ENCODE data around the gene ITPRIP. TPM values are rescaled to one million over a fixed set of nuclear protein-coding genes. Genes with fewer than 3 reads are reported as not detected.

The ITPRIP gene
- total RNA-seq, 1 donor from 2014 or later = 19.8 TPM

DNA sequence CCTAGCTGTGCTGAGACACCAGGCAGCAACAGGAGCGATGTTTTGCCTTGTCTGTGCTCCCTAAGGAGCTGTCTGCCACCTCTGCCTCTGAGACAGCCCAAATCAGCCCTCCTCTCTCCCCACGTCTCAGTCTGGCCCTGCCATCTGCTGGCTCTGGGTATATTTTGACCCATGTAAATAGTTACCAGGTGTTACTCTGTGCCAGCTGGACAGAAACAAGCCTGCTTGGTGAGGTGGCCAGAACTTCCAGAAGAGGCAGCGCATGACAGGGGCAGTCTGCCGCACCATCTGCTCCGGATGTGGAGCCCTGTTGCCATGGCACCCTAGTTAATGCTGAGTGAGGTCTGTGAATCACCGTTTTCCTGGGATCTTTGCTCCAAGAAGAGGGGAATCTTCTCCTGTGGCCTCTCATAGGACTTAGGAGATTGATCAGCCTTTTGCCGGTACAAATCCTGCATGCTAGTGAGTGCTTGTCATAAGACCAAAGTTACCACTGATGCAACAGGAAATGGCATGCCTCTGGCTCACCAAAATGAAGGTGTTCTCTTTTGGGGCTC lies 37.5 kb downstream of the ITPRIP start:
- DNase-seq = peak; percentile 86
- peaks cover 13% of the 10 kb centered on the region for H3K9me3 Mint-ChIP-seq (ENCODE audit: unreplicated experiment)
- peaks cover 45% of the 10 kb centered on the region for H3K4me1 Mint-ChIP-seq (ENCODE audit: low read depth, unreplicated experiment)
- TF ChIP-seq, protein P1, sequence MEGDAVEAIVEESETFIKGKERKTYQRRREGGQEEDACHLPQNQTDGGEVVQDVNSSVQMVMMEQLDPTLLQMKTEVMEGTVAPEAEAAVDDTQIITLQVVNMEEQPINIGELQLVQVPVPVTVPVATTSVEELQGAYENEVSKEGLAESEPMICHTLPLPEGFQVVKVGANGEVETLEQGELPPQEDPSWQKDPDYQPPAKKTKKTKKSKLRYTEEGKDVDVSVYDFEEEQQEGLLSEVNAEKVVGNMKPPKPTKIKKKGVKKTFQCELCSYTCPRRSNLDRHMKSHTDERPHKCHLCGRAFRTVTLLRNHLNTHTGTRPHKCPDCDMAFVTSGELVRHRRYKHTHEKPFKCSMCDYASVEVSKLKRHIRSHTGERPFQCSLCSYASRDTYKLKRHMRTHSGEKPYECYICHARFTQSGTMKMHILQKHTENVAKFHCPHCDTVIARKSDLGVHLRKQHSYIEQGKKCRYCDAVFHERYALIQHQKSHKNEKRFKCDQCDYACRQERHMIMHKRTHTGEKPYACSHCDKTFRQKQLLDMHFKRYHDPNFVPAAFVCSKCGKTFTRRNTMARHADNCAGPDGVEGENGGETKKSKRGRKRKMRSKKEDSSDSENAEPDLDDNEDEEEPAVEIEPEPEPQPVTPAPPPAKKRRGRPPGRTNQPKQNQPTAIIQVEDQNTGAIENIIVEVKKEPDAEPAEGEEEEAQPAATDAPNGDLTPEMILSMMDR (IDR thresholded peaks at IDR 0.05; ENCODE audit: partially characterized antibody, unreplicated experiment) = no peak
- H3K36me3 Mint-ChIP-seq (ENCODE audit: unreplicated experiment) = peaks cover 20% of the 10 kb centered on the region
- H3K4me3 Mint-ChIP-seq (ENCODE audit: unreplicated experiment) = peak overlapping the region; percentile 79
- H3K27ac Mint-ChIP-seq (ENCODE audit: unreplicated experiment) = peak overlapping the region; percentile 99
- peaks cover 6% of the 10 kb centered on the region for H3K27me3 Mint-ChIP-seq (ENCODE audit: unreplicated experiment)

DNA sequence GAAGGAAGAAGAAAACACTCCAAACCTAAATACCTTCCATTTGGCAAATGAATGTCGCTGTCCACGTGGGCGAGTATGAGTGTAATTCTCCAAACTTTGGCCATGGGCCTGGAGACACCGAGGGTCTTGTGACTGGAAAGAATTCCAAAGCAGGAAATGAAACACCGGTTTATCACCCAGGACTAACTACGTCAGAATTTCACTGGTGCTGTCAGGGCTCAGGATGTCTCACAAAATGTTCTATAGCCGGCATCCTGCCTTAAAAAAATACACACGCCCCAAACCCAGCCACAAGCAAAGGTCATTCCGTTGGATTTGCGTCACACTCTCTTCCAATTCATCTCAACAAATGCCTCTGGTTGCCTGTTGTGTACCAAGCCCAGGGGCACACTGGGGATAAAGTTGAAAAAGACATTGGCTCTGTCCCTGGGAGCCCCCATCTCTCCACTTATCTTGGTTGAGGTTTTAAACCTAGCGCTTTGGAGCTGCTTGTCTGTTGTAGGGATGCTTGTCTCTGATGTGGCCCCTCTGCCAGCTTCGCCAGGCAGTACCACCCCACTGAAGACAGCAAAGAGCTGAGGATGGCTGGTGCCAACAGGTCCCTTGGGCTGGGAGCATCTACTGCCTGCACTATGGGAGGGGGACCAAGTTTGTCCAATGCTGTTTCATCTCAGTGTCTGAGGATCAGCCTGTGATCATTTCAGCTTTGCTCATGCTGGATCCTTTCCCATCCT lies 38.1 kb downstream of the ITPRIP start:
- TF ChIP-seq, protein P1 (IDR thresholded peaks at IDR 0.05; ENCODE audit: partially characterized antibody, unreplicated experiment) = no peak
- peaks cover 20% of the 10 kb centered on the region for H3K36me3 Mint-ChIP-seq (ENCODE audit: unreplicated experiment)
- H3K4me3 Mint-ChIP-seq (ENCODE audit: unreplicated experiment) = peak overlapping the region; percentile 79
- H3K27me3 Mint-ChIP-seq (ENCODE audit: unreplicated experiment) = peaks cover 6% of the 10 kb centered on the region
- H3K4me1 Mint-ChIP-seq (ENCODE audit: low read depth, unreplicated experiment) = peaks cover 42% of the 10 kb centered on the region
- DNase-seq = no peak
- H3K27ac Mint-ChIP-seq (ENCODE audit: unreplicated experiment) = peak overlapping the region; percentile 99
- H3K9me3 Mint-ChIP-seq (ENCODE audit: unreplicated experiment) = peaks cover 12% of the 10 kb centered on the region

DNA sequence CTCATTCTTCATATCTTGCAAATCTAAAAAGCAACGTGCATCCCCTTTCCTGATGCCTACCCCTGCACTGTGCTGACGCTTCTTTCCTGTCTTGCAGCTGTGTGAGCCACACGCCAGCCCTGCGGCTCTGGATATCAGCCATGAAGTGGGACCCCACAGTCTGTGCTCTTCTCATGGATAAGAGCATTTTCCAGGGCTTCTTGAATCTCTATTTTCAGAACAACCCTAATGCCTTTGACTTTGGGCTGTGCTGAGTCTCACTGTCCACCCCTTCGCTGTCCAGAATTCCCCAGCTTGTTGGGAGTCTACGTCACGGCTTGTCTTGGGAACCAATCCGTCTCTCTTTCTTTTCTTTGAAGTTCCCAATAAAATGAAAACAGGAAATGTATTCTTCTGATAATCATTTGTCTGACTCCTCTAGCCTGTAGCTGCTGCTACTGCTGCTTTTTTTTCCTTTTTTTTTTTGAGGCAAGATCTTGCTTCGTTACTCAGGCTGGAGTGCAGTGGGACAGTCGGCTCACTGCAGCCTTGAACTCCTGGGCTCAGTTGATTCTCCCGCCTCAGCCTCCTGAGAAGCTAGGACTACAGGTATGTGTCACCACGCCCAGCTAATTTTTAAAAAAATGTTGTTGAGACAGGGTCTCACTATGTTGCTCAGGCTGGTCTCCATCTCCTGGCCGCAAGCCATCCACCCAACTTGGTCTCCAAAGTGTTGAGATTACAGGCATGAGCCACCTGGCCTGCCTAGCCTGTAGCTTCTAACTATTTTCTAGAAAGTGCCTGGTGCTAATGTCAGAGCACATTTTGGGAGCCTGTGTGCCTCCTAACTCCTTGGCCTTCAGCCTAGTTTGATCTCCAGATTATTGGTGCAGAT lies 39.0 kb downstream of the ITPRIP start:
- Mint-ChIP-seq H3K27ac (ENCODE audit: unreplicated experiment) (peak overlapping the region; percentile 99), H3K4me3 (ENCODE audit: unreplicated experiment) (peak overlapping the region; percentile 79), H3K36me3 (ENCODE audit: unreplicated experiment) (peaks cover 13% of the 10 kb centered on the region), H3K27me3 (ENCODE audit: unreplicated experiment) (peaks cover 6% of the 10 kb centered on the region), H3K9me3 (ENCODE audit: unreplicated experiment) (peaks cover 12% of the 10 kb centered on the region), H3K4me1 (ENCODE audit: low read depth, unreplicated experiment) (peaks cover 37% of the 10 kb centered on the region)
- TF ChIP-seq, protein P1 (IDR thresholded peaks at IDR 0.05; ENCODE audit: partially characterized antibody, unreplicated experiment) = no peak
- DNase-seq = no peak

DNA sequence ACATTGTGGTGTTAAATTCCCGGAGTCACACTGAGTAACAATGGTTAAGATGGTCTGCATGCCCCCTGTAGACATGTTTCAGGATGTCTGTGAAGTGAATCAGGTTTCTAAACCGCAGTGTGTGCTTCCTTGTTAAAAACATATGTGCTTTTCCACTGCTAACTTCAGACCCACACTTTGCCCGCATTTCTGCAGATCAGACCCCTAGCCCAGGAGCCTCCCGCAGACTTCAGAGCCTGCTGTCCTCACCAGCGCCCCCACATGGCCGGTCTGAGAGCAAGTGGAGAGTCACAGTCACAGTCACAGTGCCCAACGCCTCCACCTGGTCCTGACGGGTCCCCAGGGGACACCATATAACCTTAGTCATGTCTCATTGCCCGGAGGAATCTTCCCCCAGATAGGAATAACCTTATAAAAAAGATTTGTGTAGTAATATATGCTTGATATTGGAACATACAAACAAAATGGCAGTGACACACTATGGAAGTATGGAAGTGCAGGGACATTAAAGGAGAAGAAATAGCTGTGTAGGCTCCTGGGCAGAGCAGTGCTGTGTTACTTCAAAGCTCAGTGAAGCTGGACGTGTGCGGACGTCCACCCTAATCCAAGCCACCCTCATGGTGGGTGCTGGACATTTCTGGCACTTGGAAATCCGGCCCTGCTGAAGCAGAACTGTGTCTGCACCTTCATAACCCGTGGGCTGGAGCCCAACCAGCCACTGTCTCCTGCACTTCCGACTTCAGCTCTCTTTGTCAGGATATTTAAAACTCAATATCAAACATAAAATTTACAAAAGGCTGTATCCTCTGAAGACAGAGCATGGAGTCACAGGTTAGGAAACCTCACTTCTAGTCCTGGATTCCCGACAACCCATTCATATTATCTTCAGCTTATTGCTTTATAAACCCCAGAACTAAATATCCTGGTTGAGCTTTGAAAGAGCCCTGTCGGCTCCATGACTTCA lies 40.3 kb downstream of the ITPRIP start:
- Mint-ChIP-seq H3K27ac (ENCODE audit: unreplicated experiment) (no peak overlapping the region), H3K4me1 (ENCODE audit: low read depth, unreplicated experiment) (peaks cover 37% of the 10 kb centered on the region), H3K27me3 (ENCODE audit: unreplicated experiment) (peaks cover 6% of the 10 kb centered on the region), H3K36me3 (ENCODE audit: unreplicated experiment) (peaks cover 1% of the 10 kb centered on the region), H3K9me3 (ENCODE audit: unreplicated experiment) (peaks cover 8% of the 10 kb centered on the region), H3K4me3 (ENCODE audit: unreplicated experiment) (no peak overlapping the region)
- DNase-seq = peak; percentile 80
- TF ChIP-seq, protein P1 (IDR thresholded peaks at IDR 0.05; ENCODE audit: partially characterized antibody, unreplicated experiment) = peak; percentile 66

All from glutamatergic neuron (in vitro differentiated cells).